Measurements from ENCODE around the gene KIAA1671. TPM values are rescaled to one million over a fixed set of nuclear protein-coding genes. Genes with fewer than 3 reads are reported as not detected.
"Not testable (repeated sequence)": the region's sequence is repeated elsewhere in the genome, so short reads cannot be mapped to it uniquely, and the experiment has no call there.

The KIAA1671 gene
- 10 to 100 TPM; 14.2 to 34.2 (median 22.6) TPM for total RNA-seq

DNA sequence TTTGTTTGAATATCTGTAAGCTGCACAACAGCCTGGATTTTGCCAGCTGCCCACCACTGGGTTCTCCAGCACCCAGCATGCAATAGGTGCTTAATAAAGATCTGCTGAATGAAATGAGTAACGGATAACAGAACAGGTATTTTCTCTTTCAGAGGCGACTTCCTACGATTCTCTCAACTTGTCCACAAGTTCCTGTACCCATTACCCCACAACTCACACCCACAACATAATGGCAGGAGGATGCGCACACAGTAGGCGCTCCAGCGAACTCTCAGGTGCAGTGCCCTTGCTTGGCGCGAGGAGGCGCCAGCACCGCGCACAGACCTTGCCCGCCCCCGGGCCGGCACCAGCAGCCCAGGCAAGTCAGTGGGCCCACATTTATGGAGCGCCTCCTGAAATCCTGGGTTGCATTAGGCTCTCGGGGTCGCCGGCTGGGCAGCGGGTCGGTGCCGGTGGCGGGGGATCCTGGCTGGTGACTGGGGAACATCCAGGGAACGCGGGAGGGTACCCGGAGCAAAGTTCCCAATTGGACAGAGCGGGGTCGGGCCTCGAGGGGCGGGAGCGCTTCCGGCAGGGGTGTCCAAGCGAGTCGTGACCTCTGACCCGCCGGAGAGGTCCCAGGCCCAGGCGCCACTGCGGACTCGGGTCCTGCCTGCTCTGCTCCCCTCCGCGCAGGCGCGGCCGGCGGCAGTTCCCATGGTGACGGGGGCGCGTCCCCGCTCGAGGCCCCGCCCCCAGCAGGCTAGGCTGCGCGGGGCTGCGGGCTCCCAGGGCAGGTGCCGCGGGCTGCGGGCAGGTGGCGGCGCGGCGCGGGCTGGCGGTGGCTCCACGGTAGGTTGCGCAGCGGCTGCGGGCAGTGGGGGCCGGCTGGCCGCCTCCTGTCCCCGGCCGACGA, at the start of gene KIAA1671:
KIAA1671 (plus strand) TSS at position 775 of the 895 bp plus-strand sequence. CDS start 75,284 bp downstream, outside the sequence.
- Histone ChIP-seq H3K4me3 (peak within 1 kb of the TSS; percentile 70 to 86 (median 78)), H3K36me3 (no peaks in the 10 kb centered on the region), H3K27me3 (peaks cover 0 to 5% (median 0%) of the 10 kb centered on the region in 4 donors), H3K27ac (replicated peaks in 1 of 4) (peak within 1 kb of the TSS; percentile 76 to 81 (median 79)), H3K4me1 (peaks cover 15 to 39% (median 24%) of the 10 kb centered on the region in 4 donors), H3K9me3 (no peaks in the 10 kb centered on the region)
- 23% methylated on average over 3 of the region's 71 CpGs for WGBS
- TF ChIP-seq EP300 (IDR thresholded peaks at IDR 0.05) (no peak), POLR2AphosphoS5 (IDR thresholded peaks at IDR 0.05) (peak in 1 of 2 donors; percentile 3), CTCF (IDR thresholded peaks at IDR 0.05) (peak in 2 of 3 experiments; percentile 94 to 98)
- intact Hi-C loops (cut with DNase I) = loop anchor here (1.0 kb wide), 1 partner anchor 96 kb away; no protein-coding TSS in a partner anchor
- no peak for DNase-seq (ENCODE audit: extremely low spot score)

GRCh38 chr22:24905909-24906308, 46.6 kb upstream of the KIAA1671 start:
- 100% methylated on average over 1 of the region's 1 CpG for WGBS
- Histone ChIP-seq H3K4me3 (no peak overlapping the region), H3K4me1 (no peaks in the 10 kb centered on the region), H3K27ac (replicated peaks in 1 of 4) (no peak overlapping the region), H3K9me3 (peaks cover 0 to 20% (median 8%) of the 10 kb centered on the region in 4 donors), H3K36me3 (peaks cover 5 to 30% (median 10%) of the 10 kb centered on the region in 4 donors), H3K27me3 (no peaks in the 10 kb centered on the region)
- intact Hi-C loops (cut with DNase I) = no loop called here
- TF ChIP-seq CTCF (IDR thresholded peaks at IDR 0.05) = no peak
- no peak for TF ChIP-seq EP300 (IDR thresholded peaks at IDR 0.05)
- TF ChIP-seq POLR2A (IDR thresholded peaks at IDR 0.05; ENCODE audit: low read depth) = no peak
- TF ChIP-seq POLR2AphosphoS5 (IDR thresholded peaks at IDR 0.05) = no peak
- no peak for DNase-seq (ENCODE audit: extremely low spot score)

DNA sequence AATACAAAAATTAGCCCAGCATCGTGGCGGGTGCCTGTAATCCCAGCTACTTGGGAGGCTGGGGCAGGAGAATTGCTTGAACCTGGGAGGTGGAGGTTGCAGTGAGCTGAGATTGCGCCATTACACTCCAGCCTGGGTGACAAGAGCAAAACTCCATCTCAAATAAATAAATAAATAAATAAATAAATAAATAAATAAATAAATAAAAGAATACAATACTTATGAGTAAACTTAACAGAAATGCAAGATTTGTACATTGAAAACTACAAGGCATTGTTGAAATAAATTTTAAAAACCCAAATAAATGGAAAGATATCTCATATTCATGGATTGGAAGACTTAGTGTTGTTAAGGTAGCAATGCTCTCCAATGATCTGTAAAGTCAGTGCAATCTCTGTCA, 45.4 kb upstream of the KIAA1671 start:
- intact Hi-C loops (cut with DNase I); DNase-seq (ENCODE audit: extremely low spot score); H3K4me3 ChIP-seq; H3K27me3 ChIP-seq; H3K27ac ChIP-seq (replicated peaks in 1 of 4); H3K4me1 ChIP-seq: not testable (repeated sequence)
- H3K36me3 ChIP-seq = peaks cover 5 to 25% (median 10%) of the 10 kb centered on the region in 4 donors
- WGBS = 93% methylated on average over 3 of the region's 3 CpGs
- H3K9me3 ChIP-seq = peaks cover 0 to 20% (median 8%) of the 10 kb centered on the region in 4 donors

GRCh38 chr22:24920029-24920428, 32.5 kb upstream of the KIAA1671 start:
- H3K4me3 ChIP-seq = no peak overlapping the region
- no peaks in the 10 kb centered on the region for H3K4me1 ChIP-seq
- DNase-seq (ENCODE audit: extremely low spot score) = no peak
- intact Hi-C loops (cut with DNase I) = no loop called here
- WGBS = 82% methylated on average over 4 of the region's 4 CpGs
- no peak overlapping the region for H3K27ac ChIP-seq (replicated peaks in 1 of 4)
- H3K36me3 ChIP-seq = peaks cover 0 to 36% (median 15%) of the 10 kb centered on the region in 4 donors
- TF ChIP-seq POLR2AphosphoS5 (IDR thresholded peaks at IDR 0.05) (no peak), CTCF (IDR thresholded peaks at IDR 0.05) (no peak), POLR2A (IDR thresholded peaks at IDR 0.05; ENCODE audit: low read depth) (no peak), EP300 (IDR thresholded peaks at IDR 0.05) (no peak)
- no peaks in the 10 kb centered on the region for H3K9me3 ChIP-seq
- H3K27me3 ChIP-seq = no peaks in the 10 kb centered on the region

- Histone ChIP-seq H3K9me3 (peaks cover 0 to 4% (median 0%) of the 10 kb centered on the region in 4 donors), H3K27ac (replicated peaks in 1 of 4) (no peak overlapping the region), H3K27me3 (no peaks in the 10 kb centered on the region), H3K4me3 (no peak overlapping the region), H3K36me3 (peaks cover 0 to 12% (median 9%) of the 10 kb centered on the region in 4 donors), H3K4me1 (no peaks in the 10 kb centered on the region)
- TF ChIP-seq POLR2A (IDR thresholded peaks at IDR 0.05; ENCODE audit: low read depth) (no peak), CTCF (IDR thresholded peaks at IDR 0.05) (no peak), EP300 (IDR thresholded peaks at IDR 0.05) (no peak), POLR2AphosphoS5 (IDR thresholded peaks at IDR 0.05) (no peak)
- DNase-seq (ENCODE audit: extremely low spot score) = no peak
- intact Hi-C loops (cut with DNase I) = no loop called here
- WGBS = 53% methylated on average over 17 of the region's 17 CpGs
Observed at GRCh38 chr22:24925586-24926427, 26.7 kb upstream of the KIAA1671 start.

All from esophagus muscularis mucosa (tissue), 4 donors.